Stomach smooth muscle (tissue), 2 donors: ENCODE data around the gene PDE4D.

Source experiments
- H3K27ac ChIP-seq: one replicate; pipeline ENCODE4 v1.7.0; 2013; ENCODE audit warnings: mild to moderate bottlenecking, low read length, inconsistent platforms
- H3K27me3 ChIP-seq, 2 donors: one replicate each; pipeline ENCODE4 v1.7.0; 2013; ENCODE audit warnings: low read length in 2 of 2; ENCODE audit not compliant: insufficient read depth in 2 of 2, control insufficient read depth in 1 of 2
- H3K36me3 ChIP-seq, 2 donors: one replicate each; pipeline ENCODE4 v1.7.0; 2013; ENCODE audit warnings: low read length in 2 of 2; ENCODE audit not compliant: control insufficient read depth in 2 of 2, insufficient read depth in 2 of 2
- H3K4me1 ChIP-seq: one replicate; pipeline ENCODE4 v1.7.0; 2013; ENCODE audit warnings: low read length; ENCODE audit not compliant: control insufficient read depth, insufficient read depth
- H3K4me3 ChIP-seq, 2 donors: one replicate each; pipeline ENCODE4 v1.7.0; 2013; ENCODE audit warnings: low read length in 2 of 2
- H3K9ac ChIP-seq, 2 donors: one replicate each; pipeline ENCODE4 v1.7.0; 2013; ENCODE audit warnings: low read length in 2 of 2, mild to moderate bottlenecking in 1 of 2
- H3K9me3 ChIP-seq, 2 donors: one replicate each; pipeline ENCODE4 v1.7.0; 2013; ENCODE audit warnings: low read length in 2 of 2; ENCODE audit not compliant: control insufficient read depth in 2 of 2
- donor health status: healthy.
- donor health status: Pancreatic carcinoma.

The PDE4D gene

DNA sequence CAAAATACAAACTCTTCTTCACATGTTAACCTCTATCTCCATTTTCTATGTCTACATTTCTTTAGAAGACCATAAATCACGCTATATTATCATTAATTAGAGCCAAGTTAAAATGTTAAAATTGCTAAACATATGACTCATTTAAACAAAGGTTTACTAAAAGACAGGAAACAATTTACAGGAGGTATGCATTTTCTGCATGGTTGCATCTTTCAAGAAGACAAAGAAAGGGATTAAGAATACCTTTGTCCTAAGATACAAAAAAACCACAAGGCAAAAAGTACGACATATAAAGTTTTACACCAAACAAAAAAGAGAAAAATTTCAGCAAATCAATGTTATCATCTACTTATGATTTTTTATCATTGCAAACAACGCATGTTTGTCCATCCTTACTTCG is 324.4 kb downstream of the PDE4D start:
- H3K27ac ChIP-seq = no peak overlapping the region
- H3K9ac ChIP-seq = no peak overlapping the region
- no peak overlapping the region for H3K4me3 ChIP-seq
- no peaks in the 10 kb centered on the region for H3K27me3 ChIP-seq
- no peaks in the 10 kb centered on the region for H3K4me1 ChIP-seq
- H3K9me3 ChIP-seq = no peaks in the 10 kb centered on the region
- H3K36me3 ChIP-seq = peaks cover 0 to 3% of the 10 kb centered on the region in 2 donors

DNA sequence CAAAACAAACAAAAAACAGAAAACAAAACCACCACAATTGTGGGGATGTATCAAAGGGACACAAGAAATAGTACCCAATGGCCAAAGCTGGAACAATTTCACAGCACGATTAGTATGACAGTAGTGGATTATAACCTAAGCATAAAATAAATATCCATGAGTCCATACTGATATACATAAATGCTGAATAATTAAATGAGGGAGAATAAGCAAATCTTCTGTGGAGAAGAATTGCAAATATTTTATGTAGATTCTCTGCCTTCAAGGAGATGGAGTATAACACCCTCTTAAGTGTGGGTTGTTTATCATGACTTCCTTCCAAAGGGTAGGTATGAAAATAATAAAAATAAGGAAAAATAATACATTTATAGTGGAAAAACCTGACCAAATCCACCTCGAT is 325.4 kb downstream of the PDE4D start:
- peaks cover 0 to 3% of the 10 kb centered on the region in 2 donors for H3K36me3 ChIP-seq
- H3K9ac ChIP-seq = no peak overlapping the region
- no peaks in the 10 kb centered on the region for H3K27me3 ChIP-seq
- no peak overlapping the region for H3K27ac ChIP-seq
- H3K4me1 ChIP-seq = no peaks in the 10 kb centered on the region
- no peaks in the 10 kb centered on the region for H3K9me3 ChIP-seq
- H3K4me3 ChIP-seq = no peak overlapping the region

DNA sequence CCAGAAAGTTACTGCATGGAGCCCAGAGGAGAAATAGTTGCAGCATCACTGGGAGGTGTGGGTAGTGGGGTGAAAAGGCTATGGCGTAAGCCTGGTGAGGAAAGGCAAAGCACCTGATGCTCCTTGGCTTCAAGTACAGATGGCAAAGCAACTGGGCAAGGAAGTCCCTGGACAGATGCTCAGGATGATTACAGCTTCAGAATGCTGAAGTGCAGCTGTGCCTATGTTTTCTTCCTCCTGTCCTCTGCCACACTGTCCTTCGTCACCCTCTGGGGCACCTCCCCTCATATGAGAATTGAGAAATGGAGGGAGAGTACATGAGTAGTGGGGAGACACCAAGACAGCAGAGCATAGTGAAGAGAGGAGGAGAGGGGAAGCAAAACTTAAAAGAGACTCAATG is 328.0 kb downstream of the PDE4D start:
- peaks cover 0 to 3% of the 10 kb centered on the region in 2 donors for H3K36me3 ChIP-seq
- no peak overlapping the region for H3K4me3 ChIP-seq
- H3K9ac ChIP-seq = no peak overlapping the region
- no peaks in the 10 kb centered on the region for H3K4me1 ChIP-seq
- H3K27me3 ChIP-seq = no peaks in the 10 kb centered on the region
- H3K27ac ChIP-seq = no peak overlapping the region
- no peaks in the 10 kb centered on the region for H3K9me3 ChIP-seq

DNA sequence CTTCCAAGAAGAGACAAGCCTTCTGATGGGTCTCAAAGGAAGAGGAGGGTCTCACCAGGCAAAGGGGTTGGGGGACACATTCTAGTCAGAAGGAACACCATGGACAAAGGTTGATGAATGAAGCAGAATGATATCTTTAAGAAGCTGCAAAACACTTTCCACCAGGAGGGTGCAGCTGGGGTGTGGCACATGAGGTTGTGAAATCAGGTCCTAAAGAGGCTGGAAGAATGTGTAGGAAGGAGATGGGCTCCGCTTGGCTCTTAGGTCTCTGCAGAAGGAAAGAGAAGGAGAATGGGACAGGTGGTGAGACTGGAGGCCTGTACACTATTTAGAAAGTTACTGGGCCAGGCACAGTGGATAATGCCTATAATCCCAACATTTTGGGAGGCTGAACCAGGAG is 328.6 kb downstream of the PDE4D start:
- no peak overlapping the region for H3K4me3 ChIP-seq
- H3K36me3 ChIP-seq = peaks cover 0 to 3% of the 10 kb centered on the region in 2 donors
- H3K27ac ChIP-seq = no peak overlapping the region
- no peak overlapping the region for H3K9ac ChIP-seq
- no peaks in the 10 kb centered on the region for H3K4me1 ChIP-seq
- H3K9me3 ChIP-seq = no peaks in the 10 kb centered on the region
- no peaks in the 10 kb centered on the region for H3K27me3 ChIP-seq

DNA sequence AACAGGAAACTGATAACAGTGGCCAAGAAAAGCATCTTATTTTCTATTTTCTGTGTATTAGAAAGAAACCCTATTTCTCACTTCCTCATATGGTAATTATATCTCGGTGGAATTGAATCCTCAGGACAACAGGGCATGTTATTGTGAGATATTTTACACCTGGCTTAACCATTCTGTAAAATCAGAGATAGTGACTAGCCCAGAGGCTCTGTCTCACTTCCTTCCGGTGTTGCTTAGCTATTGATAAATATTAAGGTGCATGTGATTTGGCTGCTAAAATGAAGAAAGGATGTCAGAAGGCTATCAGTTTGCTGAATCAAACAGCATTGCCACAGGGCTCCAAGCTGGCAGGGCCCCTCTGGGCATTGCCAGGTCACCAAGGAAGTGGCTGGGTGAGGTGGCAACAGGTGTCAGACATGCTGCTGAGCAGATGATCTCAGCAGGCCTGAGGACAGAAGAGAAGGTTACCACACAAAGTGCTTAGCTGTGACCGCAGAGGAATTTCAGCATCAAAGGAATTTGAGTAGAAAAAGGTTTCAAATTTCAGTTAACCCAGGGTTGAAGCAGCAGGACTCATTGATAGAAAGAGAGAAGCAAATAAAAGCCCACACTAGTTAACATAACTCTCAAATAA is 330.7 kb downstream of the PDE4D start:
- Histone ChIP-seq H3K27ac (no peak overlapping the region), H3K36me3 (peaks cover 0 to 3% of the 10 kb centered on the region in 2 donors), H3K9ac (no peak overlapping the region), H3K4me1 (no peaks in the 10 kb centered on the region), H3K27me3 (no peaks in the 10 kb centered on the region), H3K9me3 (no peaks in the 10 kb centered on the region), H3K4me3 (no peak overlapping the region)

DNA sequence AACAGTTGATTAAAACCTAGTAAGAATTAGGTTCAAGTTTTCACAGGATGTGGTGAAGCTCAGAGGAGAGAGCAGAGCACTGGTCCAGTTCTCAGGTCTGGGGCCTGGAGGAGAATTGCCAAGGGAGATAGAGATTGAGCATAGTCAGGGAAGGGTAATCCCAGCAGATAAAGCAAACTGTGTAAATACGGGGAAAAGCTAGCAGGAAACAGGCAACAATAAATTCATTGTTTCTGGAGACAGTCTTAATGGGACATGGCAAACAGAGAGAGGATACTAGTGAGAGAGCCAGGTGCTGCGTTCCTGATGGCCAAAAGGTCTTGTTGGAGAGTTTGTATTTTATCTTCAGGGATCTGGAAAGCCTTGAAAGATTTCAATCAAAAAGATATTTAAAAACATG is 333.0 kb downstream of the PDE4D start:
- Histone ChIP-seq H3K27ac (no peak overlapping the region), H3K27me3 (no peaks in the 10 kb centered on the region), H3K4me1 (no peaks in the 10 kb centered on the region)

DNA sequence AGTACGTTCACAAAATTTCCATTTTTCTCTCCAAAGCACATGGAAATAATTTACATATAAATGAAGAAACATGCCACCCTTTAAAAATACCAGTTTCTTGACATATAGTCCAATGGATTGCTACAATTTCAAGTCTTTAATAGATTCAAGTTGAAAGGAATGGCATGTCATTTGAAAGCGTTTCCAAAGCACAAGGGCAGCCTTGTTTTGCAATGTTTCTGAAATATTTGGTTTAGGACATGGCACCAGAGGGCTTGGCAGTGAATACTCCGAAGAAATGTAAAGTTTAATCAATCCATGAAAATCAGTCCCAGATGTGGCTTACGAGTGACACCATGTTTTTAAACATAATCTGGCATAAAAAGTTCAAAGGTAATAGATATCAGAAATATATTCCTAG is 333.7 kb downstream of the PDE4D start:
- Histone ChIP-seq H3K9ac (no peak overlapping the region), H3K36me3 (peaks cover 0 to under 1% of the 10 kb centered on the region in 2 donors), H3K4me1 (no peaks in the 10 kb centered on the region), H3K27me3 (no peaks in the 10 kb centered on the region), H3K4me3 (no peak overlapping the region), H3K9me3 (no peaks in the 10 kb centered on the region), H3K27ac (no peak overlapping the region)

More for the DNA sequence above, 333.0 kb downstream of the PDE4D start:
- no peak overlapping the region for H3K4me3 ChIP-seq
- peaks cover 0 to 3% of the 10 kb centered on the region in 2 donors for H3K36me3 ChIP-seq
- no peak overlapping the region for H3K9ac ChIP-seq
- no peaks in the 10 kb centered on the region for H3K9me3 ChIP-seq

DNA sequence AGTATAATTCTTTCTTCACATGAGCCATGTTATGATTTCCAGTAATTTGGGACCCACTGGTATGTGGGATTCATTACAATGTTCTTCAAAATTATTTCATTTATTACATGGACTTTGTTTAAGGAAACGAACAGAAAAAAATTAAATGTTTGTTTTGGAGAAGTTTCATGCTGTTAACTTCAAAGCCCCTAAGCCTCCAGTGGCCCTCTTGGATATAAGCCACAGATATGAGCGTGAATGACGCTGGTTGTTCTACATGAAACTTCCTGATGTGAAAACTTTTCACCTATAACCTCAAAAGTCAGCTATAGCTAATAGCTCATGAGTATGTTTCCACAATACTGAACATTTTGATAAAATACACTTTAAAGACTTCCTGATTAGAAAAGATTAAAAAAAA is 334.2 kb downstream of the PDE4D start:
- Histone ChIP-seq H3K9me3 (no peaks in the 10 kb centered on the region), H3K4me3 (no peak overlapping the region), H3K27me3 (no peaks in the 10 kb centered on the region), H3K4me1 (no peaks in the 10 kb centered on the region), H3K27ac (no peak overlapping the region), H3K9ac (no peak overlapping the region), H3K36me3 (no peaks in the 10 kb centered on the region)

DNA sequence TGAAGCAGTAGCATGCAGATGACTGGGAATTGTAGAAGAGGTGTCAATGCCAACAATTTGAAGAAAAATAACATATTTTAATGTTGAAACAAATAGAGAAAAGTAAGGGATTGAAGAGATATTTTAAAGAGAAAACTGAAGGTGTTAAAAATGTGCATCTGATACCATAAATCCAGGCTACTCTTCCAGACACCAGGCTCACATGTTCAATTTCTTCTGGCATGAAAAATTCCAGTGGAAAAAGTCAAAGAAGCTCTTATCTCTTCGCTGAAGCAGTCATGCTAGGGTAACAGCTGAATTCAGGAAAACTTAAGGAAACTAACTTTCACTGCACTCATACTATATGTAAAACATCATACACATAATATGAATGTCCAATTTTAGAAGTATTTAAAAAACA is 335.0 kb downstream of the PDE4D start:
- H3K4me3 ChIP-seq = no peak overlapping the region
- H3K27ac ChIP-seq = no peak overlapping the region
- H3K36me3 ChIP-seq = no peaks in the 10 kb centered on the region
- H3K9ac ChIP-seq = no peak overlapping the region
- H3K9me3 ChIP-seq = no peaks in the 10 kb centered on the region
- H3K27me3 ChIP-seq = no peaks in the 10 kb centered on the region
- H3K4me1 ChIP-seq = no peaks in the 10 kb centered on the region

DNA sequence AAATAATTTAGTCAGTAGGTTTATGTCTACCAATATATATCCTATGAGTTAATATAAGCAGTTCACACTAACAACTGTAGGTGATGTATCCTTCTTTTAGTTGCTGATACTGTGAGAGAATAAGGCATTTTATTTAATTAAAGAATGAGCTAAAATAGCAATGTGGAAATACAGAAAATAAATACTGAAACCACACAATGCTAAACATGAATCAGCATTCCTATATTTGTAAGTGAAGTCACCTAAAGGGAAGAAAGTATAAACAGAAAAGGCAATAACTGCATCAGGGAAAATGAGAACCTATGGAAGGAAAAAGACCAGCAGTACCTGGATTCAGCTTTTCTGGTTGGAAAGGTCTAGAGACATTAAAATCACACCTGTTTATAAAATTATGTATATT is 336.0 kb downstream of the PDE4D start:
- H3K9me3 ChIP-seq = no peaks in the 10 kb centered on the region
- no peaks in the 10 kb centered on the region for H3K4me1 ChIP-seq
- H3K36me3 ChIP-seq = no peaks in the 10 kb centered on the region
- no peaks in the 10 kb centered on the region for H3K27me3 ChIP-seq
- H3K27ac ChIP-seq = no peak overlapping the region
- H3K4me3 ChIP-seq = no peak overlapping the region
- H3K9ac ChIP-seq = no peak overlapping the region

DNA sequence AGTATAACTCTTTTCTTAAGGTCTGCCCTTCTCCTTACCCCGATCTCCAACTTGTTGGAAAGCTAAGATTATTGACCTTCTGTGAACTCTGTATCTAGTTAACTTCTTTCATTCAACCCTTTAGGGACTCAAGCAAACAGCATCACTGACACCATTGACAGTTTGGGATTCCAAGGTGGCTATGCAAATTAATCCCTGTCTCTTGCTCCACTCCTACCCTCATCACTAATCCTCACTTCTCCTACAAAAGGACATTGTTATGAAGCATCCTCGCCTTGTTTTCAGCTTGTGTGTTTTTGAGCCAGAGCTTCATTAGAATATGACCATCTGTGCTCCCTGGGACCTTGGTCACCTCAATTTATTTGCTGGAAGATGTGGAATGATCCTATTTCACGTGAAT is 337.9 kb downstream of the PDE4D start:
- no peak overlapping the region for H3K9ac ChIP-seq
- no peaks in the 10 kb centered on the region for H3K4me1 ChIP-seq
- no peaks in the 10 kb centered on the region for H3K36me3 ChIP-seq
- H3K9me3 ChIP-seq = no peaks in the 10 kb centered on the region
- H3K27me3 ChIP-seq = no peaks in the 10 kb centered on the region
- H3K27ac ChIP-seq = no peak overlapping the region
- no peak overlapping the region for H3K4me3 ChIP-seq
